ENCODE measurements around the gene ANK3.

ANK3 gene

GRCh38 chr10:60208676-60209269 lies 180.9 kb downstream of the ANK3 start:
- no peak for DNase-seq

GRCh38 chr10:60207894-60208293 lies 181.8 kb downstream of the ANK3 start:
- DNase-seq = no peak

GRCh38 chr10:60206735-60207134 lies 182.9 kb downstream of the ANK3 start:
- DNase-seq = no peak

DNA sequence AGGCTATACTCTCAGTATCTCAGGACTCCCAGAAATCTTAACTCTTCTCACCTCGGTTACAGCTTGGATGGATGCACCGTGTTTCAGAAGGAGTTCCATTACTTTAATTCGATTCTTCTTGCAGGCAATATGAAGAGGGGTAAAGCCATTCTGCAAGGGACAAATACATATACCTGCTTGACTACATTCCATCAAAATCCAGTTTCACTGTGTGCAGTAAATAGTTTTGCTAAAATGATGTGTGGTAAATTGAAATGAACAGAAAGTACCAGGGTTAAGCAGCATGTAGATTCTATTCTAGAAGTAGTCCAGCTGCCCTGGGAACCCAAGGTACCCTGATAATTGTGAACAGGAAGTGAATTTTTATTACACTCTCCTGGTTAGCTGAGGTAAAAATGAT lies 183.9 kb downstream of the ANK3 start:
- DNase-seq = no peak

DNA sequence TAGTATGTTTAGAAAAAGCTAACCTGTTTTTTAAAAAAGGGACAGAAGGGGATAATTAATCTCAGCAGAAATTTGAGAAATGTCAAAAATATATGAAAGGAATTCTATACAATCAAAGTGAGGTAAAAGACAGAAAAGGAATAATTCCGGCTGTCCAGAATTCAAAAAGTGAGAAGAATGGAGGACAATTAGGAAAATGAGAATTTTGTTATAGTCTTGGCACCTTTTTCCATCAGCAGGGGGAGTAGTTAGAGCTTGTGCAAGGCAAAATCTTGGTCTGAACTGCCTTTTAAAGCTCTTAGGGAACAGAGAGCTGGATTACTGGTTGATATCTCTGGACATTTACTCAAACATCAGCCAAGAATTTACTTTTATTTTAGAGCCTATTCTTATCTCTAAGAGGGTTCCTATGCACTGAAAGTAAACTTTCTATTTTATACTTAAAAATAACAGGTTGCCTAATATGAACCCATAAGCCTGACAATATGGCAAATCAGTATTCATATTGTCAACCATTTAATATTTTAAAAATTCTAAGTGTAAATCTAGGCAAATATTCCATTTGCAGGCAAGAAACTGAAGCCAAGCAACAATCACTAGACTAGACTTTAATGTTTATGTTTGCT lies 185.6 kb downstream of the ANK3 start:
- no peak for DNase-seq

- DNase-seq = no peak
Observed at GRCh38 chr10:60200682-60201053, 189.0 kb downstream of the ANK3 start.

- no peak for DNase-seq
Observed at GRCh38 chr10:60200012-60200681, 189.5 kb downstream of the ANK3 start.

DNA sequence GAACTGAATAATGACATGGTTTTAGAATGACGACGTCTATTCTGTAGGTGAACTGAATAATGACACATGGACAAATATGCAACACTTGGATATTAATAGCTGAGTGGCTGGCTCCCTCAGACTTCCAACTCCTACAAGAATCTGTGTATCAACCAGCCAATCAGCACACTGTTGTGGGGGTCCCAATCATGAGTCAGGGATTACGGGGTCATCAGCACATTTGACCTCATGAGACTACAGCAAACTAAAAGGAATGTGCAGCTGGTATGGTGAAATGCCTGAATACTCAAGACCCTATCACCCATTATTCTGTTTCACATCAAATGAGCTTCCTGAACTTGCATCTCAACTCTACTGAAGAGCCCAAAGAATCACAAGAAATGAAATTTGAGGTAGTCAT lies 192.5 kb downstream of the ANK3 start:
- DNase-seq = no peak

- no peak for DNase-seq
Observed at GRCh38 chr10:60194421-60194820, 195.3 kb downstream of the ANK3 start.

DNA sequence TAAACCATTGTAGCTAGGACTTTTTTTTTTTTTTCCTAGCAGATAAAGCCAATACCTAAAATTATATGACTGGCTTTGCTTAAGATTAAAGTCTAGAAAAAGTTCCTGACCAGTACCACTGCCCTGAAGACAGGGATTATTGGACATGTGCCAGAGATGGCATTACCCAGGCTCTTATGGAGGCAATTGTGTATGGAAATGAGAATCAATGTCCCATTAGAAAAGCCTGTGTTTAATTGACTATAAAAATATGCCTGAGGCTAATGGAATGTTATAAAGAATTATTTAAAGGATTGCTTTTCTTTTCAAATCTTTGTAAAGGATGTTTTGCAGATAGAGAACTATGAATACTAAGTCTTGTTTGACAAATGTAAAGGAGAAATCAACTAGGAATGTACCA lies 196.7 kb downstream of the ANK3 start:
- no peak for DNase-seq

DNA sequence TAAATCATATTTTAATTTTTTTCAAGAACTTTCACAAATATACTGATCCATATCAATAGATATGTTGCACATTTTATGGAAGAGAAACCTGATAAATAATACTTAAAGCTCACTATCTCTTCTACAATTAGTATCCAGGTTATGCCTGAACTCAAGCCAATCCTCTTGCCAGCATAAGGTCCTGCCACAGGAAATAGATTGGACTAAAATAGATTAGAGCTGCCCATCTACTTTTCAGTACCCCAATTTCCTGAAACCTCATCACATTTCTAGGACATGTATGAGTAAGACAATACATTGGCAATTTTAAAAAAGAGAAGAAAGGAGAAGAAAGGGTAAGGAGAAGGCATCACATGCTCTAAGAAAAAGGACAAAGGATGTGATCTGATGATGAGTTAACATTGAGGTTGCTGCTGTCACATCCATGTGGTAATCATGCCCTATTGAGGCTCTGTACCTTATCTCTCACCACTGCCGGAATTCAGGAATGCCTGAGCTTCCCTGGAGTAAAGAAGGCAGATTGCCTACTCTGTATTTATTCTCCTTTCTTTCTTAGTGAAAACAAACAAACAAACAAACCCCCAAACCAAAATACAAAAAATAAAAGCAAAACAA lies 199.7 kb downstream of the ANK3 start:
- no peak for DNase-seq

DNA sequence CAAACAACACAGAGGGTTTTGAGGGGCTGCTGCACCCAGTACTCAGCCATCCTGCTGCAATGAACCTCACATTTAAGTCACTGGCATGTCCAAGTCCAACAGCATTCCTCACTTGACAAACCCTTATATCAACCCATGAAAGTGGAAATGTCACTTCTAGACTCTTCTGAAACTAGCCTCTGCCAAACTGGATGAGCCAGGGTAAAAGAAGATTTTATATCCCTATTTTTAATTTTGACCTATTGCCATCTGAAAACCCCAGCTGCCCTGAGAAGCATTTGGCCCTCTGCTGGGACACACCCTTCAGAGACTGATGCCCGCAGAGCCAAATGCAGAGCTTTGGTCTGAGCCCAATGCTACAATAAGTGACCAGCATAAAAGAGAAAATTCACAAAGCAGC lies 201.1 kb downstream of the ANK3 start:
- no peak for DNase-seq

GRCh38 chr10:60187691-60188090 lies 202.0 kb downstream of the ANK3 start:
- no peak for DNase-seq

DNA sequence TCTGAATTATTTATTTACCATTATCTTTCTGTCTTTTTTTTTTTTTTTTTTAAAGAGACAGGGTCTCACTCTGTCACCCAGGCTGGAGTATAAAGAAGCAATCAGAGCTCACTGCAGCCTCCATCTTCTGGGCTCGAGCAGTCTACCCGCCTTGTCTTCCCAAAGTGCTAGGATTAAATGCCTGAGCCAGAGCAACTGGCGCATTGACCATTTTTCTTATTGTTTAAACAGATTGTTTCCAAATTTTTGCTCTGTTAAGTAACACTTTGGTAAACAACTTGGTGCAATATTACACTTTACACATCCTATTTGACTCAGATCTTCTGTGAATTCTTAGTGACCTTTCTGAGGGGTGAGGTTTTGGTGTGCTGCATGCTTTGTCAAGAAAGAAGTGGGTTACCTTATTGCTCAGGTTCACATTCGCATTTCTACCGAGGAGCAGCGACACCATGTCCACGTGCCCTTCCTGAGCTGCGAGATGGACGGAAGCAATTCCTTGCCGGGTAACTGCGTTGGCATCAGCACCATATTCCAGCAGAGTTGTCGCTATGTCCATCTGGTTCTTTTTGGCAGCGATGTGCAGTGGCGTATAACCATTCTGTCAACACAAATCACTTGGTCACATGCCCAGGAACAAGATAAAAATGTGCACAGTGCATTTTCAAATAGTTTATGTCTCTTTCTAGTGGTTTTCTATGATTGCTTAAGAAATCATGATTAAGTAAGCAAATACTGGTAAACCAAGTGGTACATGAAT lies 203.2 kb downstream of the ANK3 start:
- DNase-seq = no peak

DNA sequence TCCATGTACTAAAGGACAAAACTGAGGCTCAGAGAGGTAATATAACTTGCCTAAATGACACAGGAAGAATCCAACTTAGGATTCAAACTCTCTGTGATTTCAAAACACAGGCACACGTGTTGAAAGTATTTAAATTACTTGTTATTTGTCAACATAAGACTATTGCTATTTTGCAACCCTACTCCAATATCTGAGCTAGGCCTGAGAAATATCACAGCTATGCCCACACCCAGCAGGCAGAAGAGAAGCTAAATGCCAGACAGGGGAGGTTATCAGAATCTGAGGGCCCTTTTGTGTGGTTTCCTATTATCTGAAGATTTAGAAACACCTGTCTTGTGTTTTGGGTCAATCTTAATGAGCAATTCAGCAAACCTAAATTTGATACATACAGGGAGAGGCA lies 204.3 kb downstream of the ANK3 start:
- no peak for DNase-seq

GRCh38 chr10:60182691-60183090 lies 207.0 kb downstream of the ANK3 start:
- DNase-seq = no peak

DNA sequence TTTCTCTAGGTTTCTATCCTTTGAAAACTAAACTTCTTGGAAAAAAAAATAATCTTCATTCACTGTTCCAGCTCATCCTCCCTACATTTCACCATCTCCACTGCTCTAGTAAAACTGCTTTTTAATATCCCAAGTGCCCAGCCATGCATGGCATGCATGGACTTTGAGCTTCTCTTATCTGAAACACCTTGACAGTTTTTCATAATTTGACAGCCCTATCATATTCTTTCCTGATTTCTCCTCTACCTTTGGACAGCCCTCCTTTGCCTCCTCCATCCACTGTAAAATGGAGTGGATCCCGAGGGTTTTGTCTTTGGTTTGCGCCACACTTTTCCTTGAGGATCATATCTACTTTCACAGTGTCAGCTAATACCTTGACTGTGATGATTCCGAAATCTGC lies 212.8 kb downstream of the ANK3 start:
- DNase-seq = no peak

DNA sequence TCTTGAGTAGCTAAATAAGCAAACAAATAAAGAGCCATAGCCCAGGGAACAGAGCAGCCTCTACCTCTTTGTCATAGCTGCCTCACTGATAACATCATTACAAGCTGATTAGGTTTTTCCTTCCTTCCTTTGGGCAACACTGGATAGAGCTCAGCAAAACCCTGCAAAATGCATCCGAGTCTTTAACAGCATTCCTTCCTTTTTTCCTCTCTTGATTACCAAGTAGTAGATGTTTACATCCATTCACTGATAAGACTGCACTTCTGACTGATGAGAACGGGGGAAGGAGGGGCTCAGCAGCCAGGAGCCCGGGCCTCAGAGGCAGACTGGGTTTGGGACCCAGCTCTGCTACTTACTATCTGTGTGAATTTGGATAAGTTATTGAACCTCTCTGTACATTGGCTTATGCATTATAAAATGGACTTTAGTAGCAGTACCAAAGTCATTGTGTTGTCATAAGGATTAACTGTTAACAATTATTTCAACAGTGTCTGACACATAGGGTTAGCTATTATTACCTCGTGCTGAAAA lies 214.2 kb downstream of the ANK3 start:
- no peak for DNase-seq

- DNase-seq = no peak
Observed at GRCh38 chr10:60172363-60172990, 217.2 kb downstream of the ANK3 start.

DNA sequence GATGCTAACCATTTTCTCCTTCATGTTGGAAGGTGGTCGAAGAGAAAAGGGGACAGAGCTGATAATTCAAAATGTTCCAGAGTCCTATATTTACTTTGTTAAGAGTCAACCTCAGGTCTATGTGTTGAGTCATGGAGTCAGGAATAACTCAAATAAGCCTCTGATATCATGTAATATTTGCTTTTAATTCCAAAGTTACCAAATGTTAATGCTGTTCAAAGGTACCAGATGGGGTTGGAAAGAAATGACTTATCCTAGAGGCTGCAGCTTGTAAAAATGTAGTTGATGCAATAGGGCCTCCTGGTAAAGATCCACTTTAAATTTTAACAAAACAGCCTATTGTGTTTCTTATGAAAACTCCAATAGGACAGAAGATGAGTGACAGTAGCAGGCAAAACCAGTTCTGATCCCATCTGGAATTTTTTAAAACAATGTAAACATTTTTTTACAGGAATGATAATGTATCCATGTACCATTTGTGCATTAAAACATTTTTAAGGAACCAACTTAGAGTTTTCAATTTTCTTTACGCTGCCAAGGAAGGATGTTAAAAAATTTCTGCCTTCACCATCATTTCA lies 218.2 kb downstream of the ANK3 start:
- no peak for DNase-seq

DNA sequence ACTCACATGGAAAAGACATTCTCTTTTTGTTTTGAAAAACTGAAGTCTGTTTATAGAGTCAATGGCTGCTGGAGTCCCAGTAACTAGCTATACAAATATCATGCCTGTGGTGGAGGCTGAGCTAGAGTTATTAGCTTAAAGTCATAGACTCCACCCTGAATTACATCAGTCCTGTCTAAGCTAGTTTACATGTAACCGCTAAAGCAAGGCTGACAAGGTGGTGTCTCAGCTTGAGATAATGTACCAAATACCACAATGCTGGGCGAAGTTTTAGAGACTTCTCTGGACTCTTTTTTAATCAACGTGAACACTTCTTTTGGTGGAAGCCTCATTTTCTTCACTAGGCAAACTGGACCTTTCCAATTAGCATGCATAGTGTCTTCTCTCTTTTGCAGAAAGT lies 219.4 kb downstream of the ANK3 start:
- no peak for DNase-seq

DNA sequence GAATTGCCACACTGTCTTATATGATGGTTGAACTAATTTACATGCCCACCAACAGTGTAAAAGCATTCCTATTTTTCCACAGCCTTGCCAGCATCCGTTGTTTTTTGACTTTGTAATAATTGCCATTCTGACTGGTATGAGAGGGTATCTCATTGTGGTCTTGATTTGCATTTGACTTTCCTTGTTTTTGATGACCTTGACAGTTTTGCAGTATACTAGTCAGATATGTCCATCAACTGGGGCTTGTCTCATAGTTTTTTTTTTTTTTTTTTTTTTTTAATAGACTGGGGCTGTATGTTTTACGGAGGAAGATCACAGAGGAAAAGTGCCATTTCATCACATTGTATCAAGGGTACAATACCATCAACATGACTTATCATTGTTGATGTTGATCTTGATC lies 220.6 kb downstream of the ANK3 start:
- DNase-seq = no peak

All from activated CD4-positive, alpha-beta T cell treated with anti-CD3 and anti-CD28 coated beads, Interleukin-2, amount 50 U/mL, for 4 hours (primary cell).